ENCODE results near the gene KIF22.
"Not testable (repeated sequence)": the region's sequence is repeated elsewhere in the genome, so short reads cannot be mapped to it uniquely, and the experiment has no call there.

KIF22 gene

GRCh38 chr16:29767062-29767461 is 23.5 kb upstream of the KIF22 start:
- no peak for DNase-seq

GRCh38 chr16:29769507-29769906 is 21.0 kb upstream of the KIF22 start:
- no peak for DNase-seq

- no peak for DNase-seq
These were observed 20.2 kb upstream of the KIF22 start for GRCh38 chr16:29770250-29770929.

DNA sequence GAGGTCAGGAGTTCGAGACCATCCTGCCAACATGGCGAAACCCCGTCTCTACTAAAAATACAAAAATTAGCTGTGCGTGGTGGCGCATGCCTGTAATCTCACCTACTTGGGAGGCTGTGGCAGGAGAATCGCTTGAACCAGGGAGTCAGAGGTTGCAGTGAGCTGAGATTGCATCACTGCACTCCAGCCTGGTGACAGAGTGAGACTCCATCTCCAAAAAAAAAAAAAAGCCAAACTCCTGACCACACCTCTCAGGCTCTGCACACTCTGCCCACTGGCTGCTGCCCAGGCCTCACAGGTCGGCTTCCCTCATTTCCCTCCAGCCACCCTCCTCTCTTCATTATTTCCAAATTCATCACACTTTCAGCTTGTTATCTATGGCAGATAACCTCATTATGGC is 18.2 kb upstream of the KIF22 start:
- DNase-seq = not testable (repeated sequence)

GRCh38 chr16:29774730-29775129 is 15.8 kb upstream of the KIF22 start:
- no peak for DNase-seq

GRCh38 chr16:29775742-29776408 is 14.7 kb upstream of the KIF22 start:
- no peak for DNase-seq

DNA sequence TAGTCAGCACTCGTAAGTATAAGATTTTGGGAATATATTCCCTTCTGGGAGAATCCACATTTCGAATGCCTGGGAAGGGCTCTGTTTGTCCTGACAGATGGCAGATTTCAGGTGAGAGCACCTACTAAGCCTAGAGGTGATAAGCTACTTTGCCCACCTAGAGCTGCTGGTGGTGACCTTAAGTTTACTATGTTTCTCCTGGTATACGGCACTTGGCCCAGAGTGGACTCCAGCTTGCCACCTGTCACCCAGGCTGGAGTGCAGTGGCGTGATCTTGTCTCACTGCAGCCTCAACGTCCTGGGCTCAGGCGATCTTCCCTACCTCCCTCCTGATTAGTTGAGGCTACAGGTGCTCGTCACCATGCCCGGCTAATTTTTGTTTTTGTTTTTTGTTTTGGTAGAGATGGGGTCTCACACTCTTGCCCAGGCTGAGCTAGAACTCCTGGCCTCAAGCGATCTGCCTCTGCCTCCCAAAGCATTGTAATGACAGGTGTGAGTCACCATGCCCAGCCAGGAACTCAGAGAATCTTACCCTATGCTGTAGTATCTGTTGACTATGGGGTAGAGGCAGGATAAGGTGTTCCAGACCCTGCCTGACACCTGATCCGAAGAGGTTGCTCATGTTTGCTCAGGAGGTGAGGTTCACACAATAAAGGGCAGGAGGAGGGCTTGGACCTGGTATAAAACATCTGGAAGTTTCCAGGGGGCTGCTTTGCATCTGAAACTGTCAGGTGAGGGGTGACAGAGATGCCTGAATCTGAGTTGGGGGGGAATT is 12.8 kb upstream of the KIF22 start, which contains the start of gene ZG16:
ZG16 (plus strand) TSS at position 681 of the 775 bp plus-strand sequence. CDS start 1,011 bp downstream, outside the sequence.
- DNase-seq = no peak

DNA sequence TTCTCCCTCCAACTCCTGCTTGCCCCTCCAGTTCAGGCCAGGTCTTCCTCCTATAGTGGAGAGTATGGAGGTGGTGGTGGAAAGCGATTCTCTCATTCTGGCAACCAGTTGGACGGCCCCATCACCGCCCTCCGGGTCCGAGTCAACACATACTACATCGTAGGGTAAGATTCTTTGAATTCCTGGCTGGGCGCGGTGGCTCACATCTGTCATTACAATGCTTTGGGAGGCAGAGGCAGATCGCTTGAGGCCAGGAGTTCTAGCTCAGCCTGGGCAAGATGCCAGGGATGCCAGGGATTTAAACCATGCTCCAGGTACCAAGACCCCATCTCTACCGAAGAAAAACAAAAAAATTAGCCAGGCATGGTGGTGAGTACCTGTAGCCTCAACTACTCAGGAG is 11.1 kb upstream of the KIF22 start:
- no peak for DNase-seq

DNA sequence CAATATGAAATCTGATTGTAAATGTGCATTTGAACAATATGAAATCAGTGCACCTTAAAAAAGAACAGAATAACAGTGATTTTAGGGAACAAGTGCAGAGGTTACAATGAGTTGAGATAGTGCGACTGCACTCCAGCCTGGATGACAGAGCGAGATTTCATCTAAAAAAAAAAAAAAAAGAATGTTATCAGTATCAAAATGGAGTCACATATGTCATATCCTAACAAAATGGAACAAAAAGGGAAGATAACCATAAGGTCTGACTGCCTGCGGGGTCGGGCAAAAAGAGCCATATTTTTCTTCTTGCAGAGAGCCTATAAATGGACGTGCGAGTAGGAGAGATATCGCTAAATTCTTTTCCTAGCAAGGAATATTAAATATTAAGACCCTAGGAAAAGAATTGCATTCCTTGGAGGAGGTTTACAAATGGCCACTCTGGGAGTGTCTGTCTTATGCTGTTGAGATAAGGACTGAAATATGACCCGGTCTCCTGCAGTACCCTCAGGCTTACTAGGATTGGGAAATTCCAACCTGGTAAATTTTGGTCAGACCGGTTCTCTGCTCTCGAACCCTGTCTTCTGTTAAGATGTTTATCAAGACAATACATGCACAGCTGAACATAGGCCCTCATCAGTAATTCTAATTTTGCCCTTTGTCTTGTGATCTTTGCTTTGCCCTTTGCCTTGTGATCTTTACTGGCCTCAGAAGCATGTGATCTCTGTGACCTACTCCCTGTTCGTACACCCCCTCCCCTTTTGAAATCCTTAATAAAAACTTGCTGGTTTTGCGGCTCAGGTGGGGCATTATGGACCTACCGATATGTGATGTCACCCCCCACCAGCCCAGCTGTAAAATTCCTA is 7.2 kb upstream of the KIF22 start:
- DNase-seq = not testable (repeated sequence)

- DNase-seq = no peak
These were observed 6.4 kb upstream of the KIF22 start for GRCh38 chr16:29784157-29784556.

DNA sequence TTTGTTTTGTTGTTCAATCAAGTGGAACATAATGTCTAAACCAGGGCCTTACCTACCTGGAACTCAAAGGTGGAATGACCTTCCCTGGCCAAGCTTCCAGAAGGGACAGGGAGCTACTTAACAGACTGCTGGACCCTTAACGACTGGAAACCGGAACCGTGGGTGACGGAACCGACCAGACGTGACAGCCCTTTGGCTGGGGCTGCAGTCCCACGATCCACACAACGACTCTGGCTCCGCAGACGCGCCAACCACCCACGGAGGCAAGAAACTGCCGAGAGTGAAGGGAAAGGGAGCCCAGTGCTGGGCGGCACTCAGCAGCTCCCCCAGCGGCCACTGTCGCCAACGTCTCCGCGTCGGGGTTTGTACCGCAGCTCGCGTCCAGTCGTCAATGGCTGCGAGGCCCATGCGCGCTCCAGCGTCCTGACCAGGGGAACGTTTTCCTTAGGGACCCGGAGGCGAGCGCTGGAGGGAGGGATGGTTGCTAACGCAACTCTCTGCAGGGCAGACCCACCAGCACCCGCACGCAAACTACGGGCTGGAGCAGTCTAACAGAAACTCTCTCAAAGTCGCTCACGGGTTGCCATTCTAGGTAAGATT is 5.5 kb upstream of the KIF22 start:
- DNase-seq = peak; percentile 74

- not testable (repeated sequence) for DNase-seq
These were observed 3.4 kb upstream of the KIF22 start for GRCh38 chr16:29787155-29787554.

- DNase-seq = no peak
These were observed 772 bp upstream of the KIF22 start for GRCh38 chr16:29789775-29790182.

DNA sequence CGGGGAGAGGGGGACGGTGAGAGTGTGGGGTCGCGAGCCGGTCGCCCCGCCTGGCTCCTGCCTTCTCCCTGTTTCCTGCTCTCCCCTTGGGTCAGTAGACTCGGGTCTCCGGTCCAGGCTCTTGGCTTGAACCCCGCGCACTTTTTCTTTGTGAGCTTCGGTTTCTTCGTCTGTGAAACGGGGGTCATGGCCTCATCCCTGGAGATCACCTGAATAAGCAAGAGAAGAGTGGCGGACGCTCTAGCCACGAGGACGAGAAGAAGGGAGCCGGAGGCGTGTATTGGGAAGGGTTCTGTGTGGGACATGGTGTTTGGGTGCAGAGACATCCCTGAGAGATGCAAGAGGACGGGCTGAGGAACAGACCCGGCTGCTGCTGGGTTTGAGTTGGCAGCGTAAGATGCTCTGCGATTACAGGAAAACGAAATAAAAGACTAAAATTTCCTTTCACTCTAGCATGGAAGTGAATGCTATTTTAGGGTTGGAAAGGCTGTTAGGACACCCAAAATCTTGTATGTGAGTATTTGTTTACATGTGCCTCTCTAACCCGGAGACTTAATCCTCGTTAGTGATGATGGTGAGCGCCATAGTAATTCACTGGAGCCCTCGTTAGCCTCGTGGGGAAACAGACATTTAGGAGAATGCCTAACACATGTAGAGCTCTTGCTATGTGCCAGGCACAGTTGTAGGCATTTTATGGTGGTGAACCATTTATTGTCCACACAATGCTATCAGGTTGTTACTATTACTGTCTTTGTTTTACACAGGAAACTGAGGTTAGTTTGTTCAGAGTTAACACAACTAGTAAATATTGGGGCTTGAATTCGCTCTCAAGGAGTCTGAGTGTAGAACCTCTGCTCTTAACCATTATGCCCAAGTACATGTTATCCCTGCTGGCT is 646 bp downstream of the KIF22 start:
- no peak for DNase-seq

DNA sequence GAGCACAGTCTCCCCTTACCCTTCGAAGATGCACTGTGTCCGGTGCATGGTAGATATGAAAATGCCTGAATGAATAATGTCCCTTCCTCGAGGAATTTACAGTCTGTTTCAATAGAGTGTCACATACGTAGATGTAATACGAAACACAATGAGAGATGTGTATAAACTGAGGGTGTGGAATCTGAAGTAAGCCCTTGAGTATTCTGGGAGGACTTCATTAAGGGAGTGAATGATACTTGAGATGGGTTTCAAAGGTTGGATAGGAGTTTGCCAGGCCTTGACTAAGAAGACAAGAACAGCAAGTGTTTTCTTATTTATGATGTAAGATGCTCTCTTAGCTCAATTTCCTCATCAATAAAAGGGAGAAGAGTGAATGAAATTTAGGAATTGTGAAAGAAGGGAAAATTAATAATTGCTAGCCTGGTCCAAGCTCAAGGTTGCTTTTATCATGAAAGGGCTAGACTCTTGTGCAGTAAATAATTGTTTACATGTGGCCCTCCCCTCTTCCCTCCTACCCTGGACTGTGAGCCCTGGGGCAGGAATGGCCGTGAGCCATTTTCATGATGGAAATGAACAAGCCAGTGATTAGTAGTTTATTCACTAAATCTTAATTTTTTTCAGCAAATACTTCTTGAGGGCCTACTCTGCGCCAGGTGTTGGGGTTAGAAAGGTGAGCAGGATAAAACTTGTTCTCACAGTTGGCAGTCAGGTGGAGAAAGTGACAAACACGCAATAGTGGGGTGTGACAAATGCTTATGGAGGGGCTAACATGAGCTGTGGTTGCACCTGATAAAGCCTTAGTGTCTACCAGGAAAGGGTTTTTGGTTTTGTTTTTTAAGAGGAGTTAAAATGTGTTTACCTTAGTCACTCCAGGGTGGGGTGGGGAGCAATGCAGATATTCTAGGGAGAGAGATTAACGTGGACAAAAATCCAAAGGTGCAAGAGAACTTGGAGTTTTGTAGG is 1.6 kb downstream of the KIF22 start:
- no peak for DNase-seq

GRCh38 chr16:29793153-29793552 is 2.6 kb downstream of the KIF22 start:
- DNase-seq = not testable (repeated sequence)

DNA sequence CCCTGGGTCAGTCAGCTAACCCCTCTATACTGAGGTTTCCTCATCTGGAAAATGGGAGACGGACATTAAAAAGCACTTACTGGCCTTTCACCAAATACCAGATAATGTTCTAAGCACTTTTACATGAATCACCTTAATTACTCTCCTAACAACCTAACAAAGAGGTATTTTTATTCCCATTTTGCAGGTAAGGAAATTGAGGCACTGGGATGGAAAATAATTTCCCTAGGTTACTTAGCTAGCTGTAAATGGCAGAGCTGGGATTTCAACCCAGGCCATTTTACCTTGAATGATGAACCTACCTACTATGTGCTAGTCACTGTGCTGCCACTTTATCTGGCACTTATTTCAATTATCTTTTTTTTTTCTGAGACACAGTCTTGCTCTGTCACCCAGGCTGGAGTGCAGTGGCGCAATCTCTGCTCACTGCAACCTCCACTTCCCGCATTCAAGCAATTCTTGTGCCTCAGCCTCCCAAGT is 3.7 kb downstream of the KIF22 start:
- DNase-seq = no peak

DNA sequence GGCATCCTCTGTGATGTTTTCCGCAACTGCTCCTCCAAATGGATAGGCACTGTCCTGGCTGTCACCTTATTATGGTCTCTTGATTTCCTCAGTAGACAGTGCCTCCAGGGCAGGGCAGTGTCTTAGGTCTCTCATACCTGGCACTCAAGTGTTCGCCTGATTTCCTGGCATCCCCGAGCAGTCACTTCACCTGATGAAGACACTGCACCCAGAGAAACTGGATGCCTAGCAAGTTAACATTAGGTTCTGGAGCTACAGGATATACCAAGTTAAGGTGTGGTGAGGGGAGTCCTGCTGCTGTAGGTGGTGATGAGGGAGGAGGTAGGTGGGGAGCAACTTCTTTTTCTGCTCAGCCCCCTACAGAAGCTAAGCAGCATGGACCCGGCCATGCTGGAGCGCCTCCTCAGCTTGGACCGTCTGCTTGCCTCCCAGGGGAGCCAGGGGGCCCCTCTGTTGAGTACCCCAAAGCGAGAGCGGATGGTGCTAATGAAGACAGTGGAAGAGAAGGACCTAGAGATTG is 11.9 kb downstream of the KIF22 start:
- DNase-seq = no peak

GRCh38 chr16:29804020-29804419 is 13.5 kb downstream of the KIF22 start:
- DNase-seq = no peak
